HepG2 (cell line): ENCODE measurements around the gene BRD8. TPM values are rescaled to one million over a fixed set of nuclear protein-coding genes. Genes with fewer than 3 reads are reported as not detected.

ENCODE experiments used
- ATAC-seq: fragments of 200-7000 bp; cut with Tn5 transposase; 3 replicates; pipeline ENCODE4 v1.9.1; 2020; ENCODE audit warnings: mild to moderate bottlenecking, moderate library complexity
- BruUV-seq: library from RNA; stranded (reverse); fragments of 400-500 nt; replicated peaks from 2 replicates; lab custom pipeline; 2021; lab: Mats Ljungman, UMichigan
- CTCF ChIA-PET: fragments of 300-600 bp; formaldehyde crosslinking; extraction: SDS; loops from one replicate; lab custom pipeline; 2021; ENCODE audit warnings: low total read pairs, inconsistent platforms, low intra/inter-chr PET ratio; lab: Yijun Ruan, JAX
- POLR2A ChIA-PET: fragments of 350-600 bp; sonication (Branson Sonifier 250); formaldehyde crosslinking; loops from one replicate; lab custom pipeline; 2020; ENCODE audit warnings: antibody characterized with exemption, inconsistent platforms; lab: Yijun Ruan, JAX
- DNase-seq: peaks from one replicate; pipeline ENCODE4 v3.0.0-alpha.2; 2015; ENCODE audit warnings: low spot score
- FAIRE-seq: peaks from 3 replicates; lab custom pipeline; 2011; peaks lifted over from hg19 to GRCh38; lab: Jason Lieb, UNC
- H2AFZ ChIP-seq: one replicate; pipeline ENCODE4 v1.6.1; 2011; ENCODE audit warnings: low read length, inconsistent platforms
- H3K27ac ChIP-seq: fragments of 300-600 bp; 3 replicates; pipeline ENCODE4 v1.8.0; 2011; ENCODE audit warnings: mixed run types, mild to moderate bottlenecking, mixed read lengths, low read length, inconsistent platforms; ENCODE audit not compliant: insufficient read depth; ENCODE audit errors: extremely low read length
- H3K27me3 ChIP-seq, 2 experiments: fragments of 200-600 bp in 1 of 2; 2 replicates in 1 of 2; 3 replicates in 1 of 2; pipeline versions ENCODE4 v1.6.0 to v1.8.0; 2011; ENCODE audit warnings: low read length in 2 of 2, mild to moderate bottlenecking in 2 of 2, moderate library complexity in 2 of 2, inconsistent platforms in 1 of 2; ENCODE audit not compliant: insufficient read depth in 2 of 2, control insufficient read depth in 1 of 2
- H3K36me3 ChIP-seq, 2 experiments: fragments of 200-600 bp in 1 of 2; replicated peaks in 1 of 2; 2 replicates in 1 of 2; 3 replicates in 1 of 2; pipeline versions ENCODE4 v1.5.1 to v1.8.0; 2011; ENCODE audit warnings: low read length in 2 of 2, inconsistent platforms in 1 of 2; ENCODE audit not compliant: insufficient read depth in 2 of 2, control insufficient read depth in 1 of 2
- H3K4me1 ChIP-seq: 2 replicates; pipeline ENCODE4 v1.5.1; 2012; ENCODE audit warnings: low read length, inconsistent platforms; ENCODE audit not compliant: insufficient read depth
- H3K4me2 ChIP-seq: 2 replicates; pipeline ENCODE4 v1.6.0; 2011; ENCODE audit warnings: low read depth, low read length, inconsistent platforms
- H3K4me3 ChIP-seq, 3 experiments: fragments of 200-600 bp in 1 of 3; sonication (generic), shearing (Covaris generic) in 1 of 3; replicated peaks in 1 of 3; 2 replicates each; pipeline ENCODE4 v1.5.1; 2011 to 2016; ENCODE audit warnings: low read length in 3 of 3, inconsistent platforms in 2 of 3, low read depth in 2 of 3, mild to moderate bottlenecking in 2 of 3, control low read depth in 1 of 3, mixed read lengths in 1 of 3; ENCODE audit not compliant: insufficient read depth in 1 of 3
- H3K79me2 ChIP-seq: one replicate; pipeline ENCODE4 v1.6.1; 2011; ENCODE audit warnings: low read length, inconsistent platforms; ENCODE audit not compliant: insufficient read depth
- H3K9ac ChIP-seq: 2 replicates; pipeline ENCODE4 v1.6.0; 2011; ENCODE audit warnings: mild to moderate bottlenecking, low read depth, low read length, inconsistent platforms; ENCODE audit not compliant: insufficient read depth
- H3K9me3 ChIP-seq: 2 replicates; pipeline ENCODE4 v1.5.1; 2012; ENCODE audit warnings: mild to moderate bottlenecking, low read length
- H4K20me1 ChIP-seq: 2 replicates; pipeline ENCODE4 v1.6.0; 2011; ENCODE audit warnings: inconsistent platforms, mild to moderate bottlenecking, low read length, moderate library complexity; ENCODE audit not compliant: insufficient read depth
- HDAC6 ChIP-seq: fragments of 200-600 bp; sonication (generic); IDR thresholded peaks from 2 replicates; pipeline ENCODE4 v1.7.0; 2017; ENCODE audit warnings: mild to moderate bottlenecking, antibody characterized with exemption, low read length, low read depth
- KLF15 ChIP-seq: sonication (generic); formaldehyde crosslinking; IDR thresholded peaks from 2 replicates; pipeline ENCODE4 v1.8.1; 2023; ENCODE audit warnings: borderline replicate concordance, mild to moderate bottlenecking, inconsistent platforms, missing genetic modification reagents, mixed read lengths
- PRMT3 ChIP-seq: sonication (generic); formaldehyde crosslinking; IDR thresholded peaks from 2 replicates; pipeline ENCODE4 v1.8.1; 2022; ENCODE audit warnings: low read depth, mild to moderate bottlenecking, moderate library complexity, missing genetic modification reagents, borderline replicate concordance
- SPEN ChIP-seq: sonication (generic); formaldehyde crosslinking; IDR thresholded peaks from 2 replicates; pipeline ENCODE4 v1.5.1; 2020; ENCODE audit warnings: low read depth, mild to moderate bottlenecking, missing genetic modification reagents
- SYNCRIP ChIP-seq: fragments of 200-400 bp; formaldehyde crosslinking; IDR thresholded peaks from 2 replicates; pipeline ENCODE4 v1.6.1; 2018; ENCODE audit warnings: mild to moderate bottlenecking, low read depth, low read length; ENCODE audit not compliant: insufficient read depth
- ZBTB21 ChIP-seq: sonication (generic); formaldehyde crosslinking; IDR thresholded peaks from 2 replicates; pipeline ENCODE4 v1.4.0; 2020; ENCODE audit warnings: missing genetic modification reagents
- ZFP90 ChIP-seq: sonication (generic); formaldehyde crosslinking; IDR thresholded peaks from 2 replicates; pipeline ENCODE4 v1.8.0; 2022; ENCODE audit warnings: missing genetic modification reagents, mild to moderate bottlenecking, inconsistent platforms, borderline replicate concordance
- ZNF318 ChIP-seq: sonication (generic); formaldehyde crosslinking; IDR thresholded peaks from 2 replicates; pipeline ENCODE4 v1.4.0; 2020; ENCODE audit warnings: mild to moderate bottlenecking, missing genetic modification reagents
- WGBS: methylation state at CpG from one replicate; pipeline ENCODE4 v1.1.6; 2017; ENCODE audit warnings: low lambda C conversion rate; 5-methylcytosine and 5-hydroxymethylcytosine counted together
- in situ Hi-C: cut with HindIII; loops from 2 replicates; pipeline ENCODE4 v1.10.0; 2017; ENCODE audit warnings: low pct_unique_long_range_greater_than_20kb; ENCODE audit not compliant: extremely low pct_ligation_motif_present
- intact Hi-C: fragments of 100-400 bp; cut with micrococcal nuclease; formaldehyde crosslinking; loops from one replicate; pipeline ENCODE4 v1.10.0; 2022; ENCODE audit not compliant: unreplicated experiment
- polyA plus RNA-seq, 8 experiments: library from polyadenylated mRNA; depleted of rRNA in 3 of 8; stranded (reverse) in 7 of 8; unstranded in 1 of 8; fragments of >200 nt; fragmentation: Illumina TruSeq in 4 of 8; extraction: Trizol in 4 of 8; gene quantifications; 2 replicates each; pipeline versions ENCODE4 v1.2.1 to v1.2.3, GENCODE V29; 2011 to 2016; ENCODE audit warnings: low read depth in 4 of 8, missing spikeins in 1 of 8, mixed read lengths in 1 of 8; ENCODE audit not compliant: insufficient read depth in 1 of 8
- small RNA-seq, 3 experiments: library from RNA; depleted of rRNA; stranded (forward); fragments of <200 nt; gene quantifications; one replicate each; pipeline ENCODE3, GENCODE V24; 2012; ENCODE audit warnings: low read depth in 2 of 3, low replicate concordance in 1 of 3; ENCODE audit not compliant: insufficient read length in 3 of 3, insufficient read depth in 2 of 3
- total RNA-seq, 5 experiments: library from RNA; depleted of rRNA; stranded (reverse); fragments of >200 nt; fragmentation: Illumina TruSeq; extraction: Trizol; gene quantifications; 2 replicates each; pipeline ENCODE4 v1.2.3, GENCODE V29; 2016; ENCODE audit warnings: low read depth in 1 of 5

Gene BRD8
- total and polyA plus RNA-seq, 2 of the 13 experiments (the other 11 are each of a cell fraction or from before 2014, with no cell fraction given) = 62.5 to 71.1 TPM

DNA sequence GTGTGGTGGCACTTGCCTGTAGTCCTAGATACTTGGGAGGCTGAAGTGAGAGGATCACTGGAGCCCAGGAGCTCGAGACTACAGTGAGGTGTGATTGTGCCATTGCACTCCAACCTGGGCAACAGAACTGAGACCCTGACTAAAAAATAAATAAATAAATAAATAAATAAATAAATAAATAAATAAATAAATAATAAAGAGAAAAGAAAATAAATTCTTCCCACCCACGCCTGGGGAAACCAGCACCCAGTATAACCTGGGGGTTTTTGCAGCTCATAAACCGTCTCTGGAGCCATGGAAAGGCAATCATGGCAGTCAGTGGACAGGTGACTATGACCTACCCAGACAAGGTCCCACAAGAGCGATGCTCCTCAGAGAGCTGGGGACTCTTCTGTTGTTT is 86.7 kb downstream of the BRD8 start:
- Histone ChIP-seq H3K27me3 (no peaks in the 10 kb centered on the region), H3K36me3 (no peaks in the 10 kb centered on the region), H3K9ac (no peak overlapping the region), H3K4me1 (peaks cover 48% of the 10 kb centered on the region), H3K27ac (no peak overlapping the region), H2AFZ (no peak overlapping the region), H3K9me3 (no peaks in the 10 kb centered on the region), H3K4me2 (no peak overlapping the region)
- ATAC-seq (no peak), FAIRE-seq (no peak)
- in situ Hi-C loops = no loop called here
- 67% methylated on average over 4 of the region's 4 CpGs for WGBS
- intact Hi-C loops = no loop called here
- CTCF ChIA-PET = no interaction called here
- POLR2A ChIA-PET = no interaction called here
- TF ChIP-seq ZFP90 (CRISPR knock-in tag) (no peak), ZNF318 (CRISPR knock-in tag) (no peak), SYNCRIP (no peak), SPEN (CRISPR knock-in tag) (no peak), HDAC6 (no peak), ZBTB21 (CRISPR knock-in tag) (no peak), PRMT3 (CRISPR knock-in tag) (no peak), KLF15 (CRISPR knock-in tag) (no peak)
- TF ChIP-seq, all 625 proteins: peak for 0
- Histone ChIP-seq H4K20me1 (no peaks in the 10 kb centered on the region), H3K79me2 (no peaks in the 10 kb centered on the region), H3K4me3 (no peak overlapping the region)
- DNase-seq = no peak
- BruUV-seq = no TSS peak

Small RNA genes within 50 kb of the gene (small RNA-seq; reads per million reads assigned to genes)
- gene RNU6-460P (1.2 to 66.7 (median 36.1) reads per million in 3 experiments), gene RNU6-888P (0 to 0.97 (median 0.10) reads per million in 3 experiments)

Other genes starting within 250 kb of the BRD8 start
- 11.5 and 11.8 TPM in 2 replicates for gene FAM13B, start 145.6 kb downstream of the BRD8 start, total RNA-seq (2016; rRNA removed; fragmentation: Illumina TruSeq; extraction: Trizol)
- 6.9 and 7.5 TPM in 2 replicates for gene FAM13B, start 145.6 kb downstream of the BRD8 start, polyA plus RNA-seq (2011; rRNA removed)
- not detected in 2 replicates for gene WNT8A, start 94.6 kb downstream of the BRD8 start, total RNA-seq (2016; rRNA removed; fragmentation: Illumina TruSeq; extraction: Trizol)
- gene WNT8A, start 94.6 kb downstream of the BRD8 start, polyA plus RNA-seq (2011; rRNA removed) = 0.04 TPM in 1 of 2 replicates, not detected in the other
- 0.18 and 0.39 TPM in 2 replicates for gene NME5, start 39.2 kb downstream of the BRD8 start, total RNA-seq (2016; rRNA removed; fragmentation: Illumina TruSeq; extraction: Trizol)
- not detected in 2 replicates for gene NME5, start 39.2 kb downstream of the BRD8 start, polyA plus RNA-seq (2011; rRNA removed)
- 66.8 and 91.6 TPM in 2 replicates for gene KIF20A, start 482 bp upstream of the BRD8 start, total RNA-seq (2016; rRNA removed; fragmentation: Illumina TruSeq; extraction: Trizol)
- gene KIF20A, start 482 bp upstream of the BRD8 start, polyA plus RNA-seq (2011; rRNA removed) = 12.9 and 17.1 TPM in 2 replicates
- 47.7 and 64.2 TPM in 2 replicates for gene CDC23, start 34.7 kb upstream of the BRD8 start, total RNA-seq (2016; rRNA removed; fragmentation: Illumina TruSeq; extraction: Trizol)
- 28.2 and 38.3 TPM in 2 replicates for gene CDC23, start 34.7 kb upstream of the BRD8 start, polyA plus RNA-seq (2011; rRNA removed)
- gene GFRA3, start 96.0 kb upstream of the BRD8 start, total RNA-seq (2016; rRNA removed; fragmentation: Illumina TruSeq; extraction: Trizol) = 0.10 and 0.27 TPM in 2 replicates
- 0.30 and 0.48 TPM in 2 replicates for gene GFRA3, start 96.0 kb upstream of the BRD8 start, polyA plus RNA-seq (2011; rRNA removed)
- gene CDC25C, start 153.2 kb upstream of the BRD8 start, total RNA-seq (2016; rRNA removed; fragmentation: Illumina TruSeq; extraction: Trizol) = 27.6 and 44.1 TPM in 2 replicates
- 11.8 and 17.7 TPM in 2 replicates for gene CDC25C, start 153.2 kb upstream of the BRD8 start, polyA plus RNA-seq (2011; rRNA removed)
- 26.9 and 28.5 TPM in 2 replicates for gene FAM53C, start 159.6 kb upstream of the BRD8 start, total RNA-seq (2016; rRNA removed; fragmentation: Illumina TruSeq; extraction: Trizol)
- 28.1 and 30.1 TPM in 2 replicates for gene FAM53C, start 159.6 kb upstream of the BRD8 start, polyA plus RNA-seq (2011; rRNA removed)
- gene KDM3B, start 174.1 kb upstream of the BRD8 start, total RNA-seq (2016; rRNA removed; fragmentation: Illumina TruSeq; extraction: Trizol) = 34.3 and 47.7 TPM in 2 replicates
- 19.6 and 19.7 TPM in 2 replicates for gene KDM3B, start 174.1 kb upstream of the BRD8 start, polyA plus RNA-seq (2011; rRNA removed)